Measurements from ENCODE around the gene MPL. TPM values are rescaled to one million over a fixed set of nuclear protein-coding genes. Genes with fewer than 3 reads are reported as not detected.

MPL gene
- total and polyA plus RNA-seq, 3 experiments from 2014 or later, result not detected

GRCh38 chr1:43340559-43340958 is 2.9 kb downstream of the MPL start:
- H3K27ac Mint-ChIP-seq, result peak overlapping the region in 1 of 8 donors; percentile 21
- no peaks in the 10 kb centered on the region for H3K36me3 ChIP-seq (ENCODE audit: insufficient read depth, low read length)

GRCh38 chr1:43344267-43344850 is 6.7 kb downstream of the MPL start:
- H3K9me3 ChIP-seq (ENCODE audit: low read length), result no peaks in the 10 kb centered on the region
- Mint-ChIP-seq H3K27ac (peak overlapping the region in 2 of 8 donors; percentile 4 to 6), H3K36me3 (no peaks in the 10 kb centered on the region), H3K27me3 (no peaks in the 10 kb centered on the region), H3K4me3 (no peak overlapping the region), H3K9me3 (no peaks in the 10 kb centered on the region), H3K4me1 (peaks cover under 1 to 3% (median 3%) of the 10 kb centered on the region in 3 donors)
- CTCF ChIA-PET, result no interaction called here
- no peak overlapping the region for H3K4me3 ChIP-seq (ENCODE audit: low read length)
- H3K27me3 ChIP-seq (ENCODE audit: insufficient read depth, low read length, poor library complexity, severe bottlenecking), result no peaks in the 10 kb centered on the region
- no peak for DNase-seq
- H3K27ac ChIP-seq (ENCODE audit: low read depth, low read length), result no peak overlapping the region
- H3K4me1 ChIP-seq (ENCODE audit: insufficient read depth, low read length), result peaks cover under 1% of the 10 kb centered on the region
- H3K36me3 ChIP-seq (ENCODE audit: insufficient read depth, low read length), result no peaks in the 10 kb centered on the region
- POLR2A ChIA-PET, result no interaction called here

More at GRCh38 chr1:43340559-43340958, 2.9 kb downstream of the MPL start:
- H3K4me1 ChIP-seq (ENCODE audit: insufficient read depth, low read length), result no peaks in the 10 kb centered on the region
- no peaks in the 10 kb centered on the region for H3K9me3 Mint-ChIP-seq
- H3K4me1 Mint-ChIP-seq, result no peaks in the 10 kb centered on the region
- no peak overlapping the region for H3K27ac ChIP-seq (ENCODE audit: low read depth, low read length)
- H3K27me3 ChIP-seq (ENCODE audit: insufficient read depth, low read length, poor library complexity, severe bottlenecking), result no peaks in the 10 kb centered on the region
- ChIA-PET CTCF (no interaction called here), POLR2A (no interaction called here)
- no peak for DNase-seq
- H3K36me3 Mint-ChIP-seq, result no peaks in the 10 kb centered on the region
- no peak overlapping the region for H3K4me3 ChIP-seq (ENCODE audit: low read length)
- no peak overlapping the region for H3K4me3 Mint-ChIP-seq
- no peaks in the 10 kb centered on the region for H3K27me3 Mint-ChIP-seq
- no peaks in the 10 kb centered on the region for H3K9me3 ChIP-seq (ENCODE audit: low read length)

- no peak for DNase-seq
- no peaks in the 10 kb centered on the region for H3K36me3 ChIP-seq (ENCODE audit: insufficient read depth, low read length)
- no peaks in the 10 kb centered on the region for H3K36me3 Mint-ChIP-seq
- H3K4me1 Mint-ChIP-seq, result peaks cover 5 to 10% (median 9%) of the 10 kb centered on the region in 3 donors
- H3K9me3 ChIP-seq (ENCODE audit: low read length), result no peaks in the 10 kb centered on the region
- CTCF ChIA-PET, result no interaction called here
- POLR2A ChIA-PET, result no interaction called here
- H3K27me3 Mint-ChIP-seq, result no peaks in the 10 kb centered on the region
- no peak overlapping the region for H3K27ac ChIP-seq (ENCODE audit: low read depth, low read length)
- no peaks in the 10 kb centered on the region for H3K27me3 ChIP-seq (ENCODE audit: insufficient read depth, low read length, poor library complexity, severe bottlenecking)
- H3K4me1 ChIP-seq (ENCODE audit: insufficient read depth, low read length), result peaks cover 4% of the 10 kb centered on the region
- H3K4me3 ChIP-seq (ENCODE audit: low read length), result no peak overlapping the region
- peak overlapping the region in 1 of 7 donors; percentile 55 for H3K4me3 Mint-ChIP-seq
- peak overlapping the region in 3 of 8 donors; percentile 35 to 66 (median 55) for H3K27ac Mint-ChIP-seq
- no peaks in the 10 kb centered on the region for H3K9me3 Mint-ChIP-seq
Measured at GRCh38 chr1:43345120-43345519, 7.5 kb downstream of the MPL start.

- Mint-ChIP-seq H3K4me3 (no peak overlapping the region), H3K27ac (peak overlapping the region in 2 of 8 donors; percentile 30 to 91), H3K4me1 (peaks cover 5 to 10% (median 9%) of the 10 kb centered on the region in 3 donors), H3K9me3 (no peaks in the 10 kb centered on the region), H3K36me3 (no peaks in the 10 kb centered on the region), H3K27me3 (no peaks in the 10 kb centered on the region)
- H3K36me3 ChIP-seq (ENCODE audit: insufficient read depth, low read length), result no peaks in the 10 kb centered on the region
- H3K4me1 ChIP-seq (ENCODE audit: insufficient read depth, low read length), result peaks cover 4% of the 10 kb centered on the region
- H3K9me3 ChIP-seq (ENCODE audit: low read length), result no peaks in the 10 kb centered on the region
- ChIA-PET POLR2A (no interaction called here), CTCF (no interaction called here)
- DNase-seq, result no peak
- H3K27ac ChIP-seq (ENCODE audit: low read depth, low read length), result no peak overlapping the region
- no peak overlapping the region for H3K4me3 ChIP-seq (ENCODE audit: low read length)
- no peaks in the 10 kb centered on the region for H3K27me3 ChIP-seq (ENCODE audit: insufficient read depth, low read length, poor library complexity, severe bottlenecking)
Measured at GRCh38 chr1:43346636-43347035, 9.0 kb downstream of the MPL start.

GRCh38 chr1:43348343-43348808 is 10.8 kb downstream of the MPL start:
- Histone ChIP-seq H3K4me3 (ENCODE audit: low read length) (no peak overlapping the region), H3K36me3 (ENCODE audit: insufficient read depth, low read length) (no peaks in the 10 kb centered on the region), H3K9me3 (ENCODE audit: low read length) (no peaks in the 10 kb centered on the region), H3K4me1 (ENCODE audit: insufficient read depth, low read length) (peaks cover 4% of the 10 kb centered on the region), H3K27ac (ENCODE audit: low read depth, low read length) (no peak overlapping the region), H3K27me3 (ENCODE audit: insufficient read depth, low read length, poor library complexity, severe bottlenecking) (no peaks in the 10 kb centered on the region)
- H3K9me3 Mint-ChIP-seq, result no peaks in the 10 kb centered on the region
- POLR2A ChIA-PET, result interaction anchor here (1.2 kb wide), 1 partner anchor 10 kb away, joined by 4 read pairs; the partner anchor contains the start of gene CDC20
- H3K27me3 Mint-ChIP-seq, result no peaks in the 10 kb centered on the region
- H3K36me3 Mint-ChIP-seq, result no peaks in the 10 kb centered on the region
- H3K27ac Mint-ChIP-seq, result peak overlapping the region in 6 of 8 donors; percentile 17 to 91 (median 65)
- CTCF ChIA-PET, result no interaction called here
- peaks cover 5 to 10% (median 9%) of the 10 kb centered on the region in 3 donors for H3K4me1 Mint-ChIP-seq
- DNase-seq, result no peak
- peak overlapping the region in 6 of 7 donors; percentile 30 to 72 (median 63) for H3K4me3 Mint-ChIP-seq

- H3K4me3 ChIP-seq (ENCODE audit: low read length), result peak overlapping the region; percentile 29
- Mint-ChIP-seq H3K4me3 (peak overlapping the region; percentile 76 to 91 (median 83)), H3K9me3 (no peaks in the 10 kb centered on the region), H3K4me1 (peaks cover 5 to 10% (median 9%) of the 10 kb centered on the region in 3 donors), H3K36me3 (no peaks in the 10 kb centered on the region), H3K27ac (peak overlapping the region; percentile 79 to 99 (median 94)), H3K27me3 (no peaks in the 10 kb centered on the region)
- H3K36me3 ChIP-seq (ENCODE audit: insufficient read depth, low read length), result no peaks in the 10 kb centered on the region
- peak; percentile 68 to 83 (median 73) for DNase-seq
- no peaks in the 10 kb centered on the region for H3K27me3 ChIP-seq (ENCODE audit: insufficient read depth, low read length, poor library complexity, severe bottlenecking)
- H3K27ac ChIP-seq (ENCODE audit: low read depth, low read length), result peak overlapping the region; percentile 57
- H3K4me1 ChIP-seq (ENCODE audit: insufficient read depth, low read length), result peaks cover 4% of the 10 kb centered on the region
- CTCF ChIA-PET, result no interaction called here
- no peaks in the 10 kb centered on the region for H3K9me3 ChIP-seq (ENCODE audit: low read length)
- POLR2A ChIA-PET, result interaction anchor here (1.2 kb wide), 1 partner anchor 10 kb away, joined by 4 read pairs; the partner anchor contains the start of gene CDC20
Measured at GRCh38 chr1:43348809-43349593, 11.4 kb downstream of the MPL start.

- H3K27me3 Mint-ChIP-seq, result no peaks in the 10 kb centered on the region
- Histone ChIP-seq H3K4me1 (ENCODE audit: insufficient read depth, low read length) (peaks cover 4% of the 10 kb centered on the region), H3K9me3 (ENCODE audit: low read length) (no peaks in the 10 kb centered on the region), H3K27ac (ENCODE audit: low read depth, low read length) (peak overlapping the region; percentile 57), H3K4me3 (ENCODE audit: low read length) (peak overlapping the region; percentile 29), H3K27me3 (ENCODE audit: insufficient read depth, low read length, poor library complexity, severe bottlenecking) (no peaks in the 10 kb centered on the region), H3K36me3 (ENCODE audit: insufficient read depth, low read length) (no peaks in the 10 kb centered on the region)
- H3K9me3 Mint-ChIP-seq, result no peaks in the 10 kb centered on the region
- POLR2A ChIA-PET, result no interaction called here
- H3K27ac Mint-ChIP-seq, result peak overlapping the region; percentile 79 to 99 (median 94)
- H3K36me3 Mint-ChIP-seq, result no peaks in the 10 kb centered on the region
- peaks cover 5 to 10% (median 9%) of the 10 kb centered on the region in 3 donors for H3K4me1 Mint-ChIP-seq
- DNase-seq, result no peak
- peak overlapping the region; percentile 76 to 91 (median 83) for H3K4me3 Mint-ChIP-seq
- CTCF ChIA-PET, result no interaction called here
Measured at GRCh38 chr1:43349594-43350306, 12.1 kb downstream of the MPL start.

- no peak for DNase-seq
- H3K27ac Mint-ChIP-seq, result peak overlapping the region in 7 of 8 donors; percentile 43 to 99 (median 94)
- H3K27me3 Mint-ChIP-seq, result no peaks in the 10 kb centered on the region
- H3K9me3 Mint-ChIP-seq, result no peaks in the 10 kb centered on the region
- Histone ChIP-seq H3K27ac (ENCODE audit: low read depth, low read length) (no peak overlapping the region), H3K4me1 (ENCODE audit: insufficient read depth, low read length) (peaks cover 4% of the 10 kb centered on the region), H3K9me3 (ENCODE audit: low read length) (no peaks in the 10 kb centered on the region), H3K4me3 (ENCODE audit: low read length) (no peak overlapping the region), H3K27me3 (ENCODE audit: insufficient read depth, low read length, poor library complexity, severe bottlenecking) (no peaks in the 10 kb centered on the region), H3K36me3 (ENCODE audit: insufficient read depth, low read length) (no peaks in the 10 kb centered on the region)
- H3K4me3 Mint-ChIP-seq, result peak overlapping the region in 1 of 7 donors; percentile 14
- POLR2A ChIA-PET, result no interaction called here
- H3K4me1 Mint-ChIP-seq, result peaks cover 5 to 10% (median 9%) of the 10 kb centered on the region in 3 donors
- no peaks in the 10 kb centered on the region for H3K36me3 Mint-ChIP-seq
- CTCF ChIA-PET, result no interaction called here
Measured at GRCh38 chr1:43350976-43351375, 13.4 kb downstream of the MPL start.
